ENCODE measurements around the gene TNFSF11.

TNFSF11 gene

GRCh38 chr13:42611086-42611779, 37.3 kb downstream of the TNFSF11 start:
- no peak for DNase-seq (ENCODE audit: low read depth)

GRCh38 chr13:42612021-42612765, 38.2 kb downstream of the TNFSF11 start:
- no peak for DNase-seq (ENCODE audit: low read depth)

GRCh38 chr13:42614436-42615035, 40.6 kb downstream of the TNFSF11 start:
- no peak for DNase-seq (ENCODE audit: low read depth)

GRCh38 chr13:42615691-42616090, 41.7 kb downstream of the TNFSF11 start:
- DNase-seq (ENCODE audit: low read depth), result no peak

- DNase-seq (ENCODE audit: low read depth), result no peak
Observed at GRCh38 chr13:42617221-42617620, 43.3 kb downstream of the TNFSF11 start.

GRCh38 chr13:42623916-42624315, 50.0 kb downstream of the TNFSF11 start:
- DNase-seq (ENCODE audit: low read depth), result no peak

GRCh38 chr13:42625611-42626010, 51.7 kb downstream of the TNFSF11 start:
- no peak for DNase-seq (ENCODE audit: low read depth)

- DNase-seq (ENCODE audit: low read depth), result no peak
Observed at GRCh38 chr13:42626176-42626860, 52.4 kb downstream of the TNFSF11 start.

GRCh38 chr13:42628666-42629065, 54.7 kb downstream of the TNFSF11 start:
- DNase-seq (ENCODE audit: low read depth), result no peak

- DNase-seq (ENCODE audit: low read depth), result no peak
Observed at GRCh38 chr13:42631181-42631580, 57.2 kb downstream of the TNFSF11 start.

GRCh38 chr13:42633495-42633894, 59.5 kb downstream of the TNFSF11 start:
- no peak for DNase-seq (ENCODE audit: low read depth)

GRCh38 chr13:42638101-42638500, 64.1 kb downstream of the TNFSF11 start:
- no peak for DNase-seq (ENCODE audit: low read depth)

- no peak for DNase-seq (ENCODE audit: low read depth)
Observed at GRCh38 chr13:42638886-42639285, 64.9 kb downstream of the TNFSF11 start.

- no peak for DNase-seq (ENCODE audit: low read depth)
Observed at GRCh38 chr13:42643076-42643475, 69.1 kb downstream of the TNFSF11 start.

- DNase-seq (ENCODE audit: low read depth), result no peak
Observed at GRCh38 chr13:42644841-42645240, 70.9 kb downstream of the TNFSF11 start.

- no peak for DNase-seq (ENCODE audit: low read depth)
Observed at GRCh38 chr13:42645717-42646116, 71.8 kb downstream of the TNFSF11 start.

GRCh38 chr13:42649141-42649540, 75.2 kb downstream of the TNFSF11 start:
- no peak for DNase-seq (ENCODE audit: low read depth)

GRCh38 chr13:42649831-42650230, 75.9 kb downstream of the TNFSF11 start:
- DNase-seq (ENCODE audit: low read depth), result no peak

- DNase-seq (ENCODE audit: low read depth), result no peak
Observed at GRCh38 chr13:42650506-42650905, 76.6 kb downstream of the TNFSF11 start.

- no peak for DNase-seq (ENCODE audit: low read depth)
Observed at GRCh38 chr13:42651936-42652641, 78.1 kb downstream of the TNFSF11 start.

GRCh38 chr13:42652642-42653415, 78.9 kb downstream of the TNFSF11 start:
- DNase-seq (ENCODE audit: low read depth), result no peak

Measured in GM04504 (cell line).